ENCODE measurements around the gene TFPI.
"Not testable (repeated sequence)": the region's sequence is repeated elsewhere in the genome, so short reads cannot be mapped to it uniquely, and the experiment has no call there.

DNA sequence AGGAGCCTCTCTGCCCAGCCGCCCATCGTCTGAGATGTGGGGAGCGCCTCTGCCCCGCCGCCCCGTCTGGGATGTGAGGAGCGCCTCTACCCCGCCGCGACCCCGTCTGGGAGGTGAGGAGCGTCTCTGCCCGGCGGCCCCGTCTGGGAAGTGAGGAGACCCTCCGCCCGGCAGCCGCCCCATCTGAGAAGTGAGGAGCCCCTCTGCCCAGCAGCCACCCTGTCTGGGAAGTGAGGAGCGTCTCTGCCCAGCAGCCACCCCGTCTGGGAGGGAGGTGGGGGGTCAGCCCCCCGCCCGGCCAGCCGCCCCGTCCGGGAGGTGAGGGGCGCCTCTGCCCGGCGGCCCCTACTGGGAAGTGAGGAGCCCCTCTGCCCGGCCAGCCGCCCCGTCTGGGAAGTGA lies 2.3 kb upstream of the TFPI start:
- TF ChIP-seq, protein P1, sequence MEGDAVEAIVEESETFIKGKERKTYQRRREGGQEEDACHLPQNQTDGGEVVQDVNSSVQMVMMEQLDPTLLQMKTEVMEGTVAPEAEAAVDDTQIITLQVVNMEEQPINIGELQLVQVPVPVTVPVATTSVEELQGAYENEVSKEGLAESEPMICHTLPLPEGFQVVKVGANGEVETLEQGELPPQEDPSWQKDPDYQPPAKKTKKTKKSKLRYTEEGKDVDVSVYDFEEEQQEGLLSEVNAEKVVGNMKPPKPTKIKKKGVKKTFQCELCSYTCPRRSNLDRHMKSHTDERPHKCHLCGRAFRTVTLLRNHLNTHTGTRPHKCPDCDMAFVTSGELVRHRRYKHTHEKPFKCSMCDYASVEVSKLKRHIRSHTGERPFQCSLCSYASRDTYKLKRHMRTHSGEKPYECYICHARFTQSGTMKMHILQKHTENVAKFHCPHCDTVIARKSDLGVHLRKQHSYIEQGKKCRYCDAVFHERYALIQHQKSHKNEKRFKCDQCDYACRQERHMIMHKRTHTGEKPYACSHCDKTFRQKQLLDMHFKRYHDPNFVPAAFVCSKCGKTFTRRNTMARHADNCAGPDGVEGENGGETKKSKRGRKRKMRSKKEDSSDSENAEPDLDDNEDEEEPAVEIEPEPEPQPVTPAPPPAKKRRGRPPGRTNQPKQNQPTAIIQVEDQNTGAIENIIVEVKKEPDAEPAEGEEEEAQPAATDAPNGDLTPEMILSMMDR (IDR thresholded peaks at IDR 0.05; ENCODE audit: insufficient read depth, low read depth, low read length) = not testable (repeated sequence)
- not testable (repeated sequence) for TF ChIP-seq EZH2 (IDR thresholded peaks at IDR 0.05; ENCODE audit: insufficient read depth, low read length)
